Left lung (tissue), 14 donors: ENCODE measurements around the gene TMEM106A. TPM values are rescaled to one million over a fixed set of nuclear protein-coding genes. Genes with fewer than 3 reads are reported as not detected.
"Not testable (repeated sequence)": the region's sequence is repeated elsewhere in the genome, so short reads cannot be mapped to it uniquely, and the experiment has no call there.

Experiments
- ATAC-seq: fragments of 200-7000 bp; cut with Tn5 transposase; one replicate; pipeline ENCODE4 v1.9.1; 2020; ENCODE audit warnings: moderate library complexity
- DNase-seq, 4 donors: peaks; one replicate each; pipeline ENCODE4 v3.0.0-alpha.2; 2013 to 2020
- H3K27ac ChIP-seq, 2 donors: fragments of 200-600 bp; sonication (generic) in 1 of 2; one replicate each; pipeline versions ENCODE4 v1.5.0 to v1.8.0; 2020 to 2021
- H3K27me3 ChIP-seq, 2 donors: fragments of 200-600 bp; sonication (generic) in 1 of 2; one replicate each; pipeline versions ENCODE4 v1.5.0 to v1.8.0; 2020 to 2021
- H3K36me3 ChIP-seq, 2 donors: fragments of 200-600 bp; sonication (generic) in 1 of 2; one replicate each; pipeline versions ENCODE4 v1.5.0 to v1.8.0; 2020 to 2021
- H3K4me1 ChIP-seq, 2 donors: fragments of 200-600 bp; one replicate each; pipeline ENCODE4 v1.8.0; 2021
- H3K4me3 ChIP-seq, 2 donors: fragments of 200-600 bp; sonication (generic) in 1 of 2; one replicate each; pipeline versions ENCODE4 v1.5.0 to v1.8.0; 2020 to 2021; ENCODE audit warnings: mild to moderate bottlenecking in 1 of 2
- H3K9me3 ChIP-seq, 2 donors: fragments of 200-600 bp; sonication (generic) in 1 of 2; one replicate each; pipeline versions ENCODE4 v1.5.0 to v1.8.0; 2020 to 2021
- intact Hi-C, 2 donors: fragments of 100-400 bp; cut with DNase I; formaldehyde crosslinking; loops; one replicate each; pipeline versions ENCODE4 v1.11.2 to v1.14.2; 2022
- long read RNA-seq, 12 donors: library from polyadenylated mRNA in 2 of 12; unstranded in 2 of 12; transcript quantifications; one replicate each; pipeline ENCODE4 v2.0.0 and lab custom pipeline, GENCODE V29; 2019 to 2026
- polyA plus RNA-seq, 6 donors: library from polyadenylated mRNA; unstranded; fragments of 120-200 nt; gene quantifications; one replicate each; pipeline ENCODE4 v1.2.1, GENCODE V29; 2013; ENCODE audit not compliant: insufficient read length in 6 of 6
- total RNA-seq, 2 donors: library from RNA; stranded (reverse); fragmentation: NEBNext Ultra II Directional; extraction: Animal tissue kit (Norgen Biotek cat#: 25700); gene quantifications; one replicate each; pipeline ENCODE4 v1.2.1, GENCODE V29; 2021
- TF ChIP-seq, protein P1 (sequence below), 2 donors: fragments of 200-600 bp; sonication (generic) in 1 of 2; IDR thresholded peaks; one replicate each; pipeline versions ENCODE4 v1.5.0 to v1.8.0; 2021; ENCODE audit warnings: antibody characterized with exemption in 2 of 2
- donor health status: DM: no; HTN: yes; CAD: no.
- donor health status: DM: no; HTN: no; CAD: no.

The TMEM106A gene, protein sequence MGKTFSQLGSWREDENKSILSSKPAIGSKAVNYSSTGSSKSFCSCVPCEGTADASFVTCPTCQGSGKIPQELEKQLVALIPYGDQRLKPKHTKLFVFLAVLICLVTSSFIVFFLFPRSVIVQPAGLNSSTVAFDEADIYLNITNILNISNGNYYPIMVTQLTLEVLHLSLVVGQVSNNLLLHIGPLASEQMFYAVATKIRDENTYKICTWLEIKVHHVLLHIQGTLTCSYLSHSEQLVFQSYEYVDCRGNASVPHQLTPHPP
- total RNA-seq (10 to 100 TPM; 14.4 to 26.8 TPM), polyA plus RNA-seq (10 to 100 TPM; 10.6 to 16.9 (median 11.2) TPM)
- long read RNA-seq, donor 1, partial matches to known transcripts, result 0 of 1 reads
- long read RNA-seq, donor 1, other reads (novel, unspliced or antisense), result 0 of 1 reads
- long read RNA-seq, donor 2, partial matches to known transcripts, result 0 of 1 reads
- long read RNA-seq, donor 2, other reads (novel, unspliced or antisense), result 0 of 1 reads
- long read RNA-seq, donor 3, partial matches to known transcripts, result 0 of 1 reads
- long read RNA-seq, donor 3, other reads (novel, unspliced or antisense), result 0 of 1 reads
- long read RNA-seq, donor 4, partial matches to known transcripts, result 2 of 6 reads
- long read RNA-seq, donor 4, other reads (novel, unspliced or antisense), result 2 of 6 reads
- long read RNA-seq, donor 5, partial matches to known transcripts, result 0 of 2 reads
- long read RNA-seq, donor 5, other reads (novel, unspliced or antisense), result 0 of 2 reads
- long read RNA-seq, donor 6, partial matches to known transcripts, result 0 of 1 reads
- long read RNA-seq, donor 6, other reads (novel, unspliced or antisense), result 0 of 1 reads
- long read RNA-seq, donor 7, partial matches to known transcripts, result 0 of 1 reads
- long read RNA-seq, donor 7, other reads (novel, unspliced or antisense), result 0 of 1 reads
- long read RNA-seq, donor 8, partial matches to known transcripts, result 0 of 2 reads
- long read RNA-seq, donor 8, other reads (novel, unspliced or antisense), result 0 of 2 reads
- long read RNA-seq, donor 9, result 0 reads
- long read RNA-seq, donor 10, partial matches to known transcripts, result 2 of 4 reads
- long read RNA-seq, donor 10, other reads (novel, unspliced or antisense), result 2 of 4 reads
- long read RNA-seq, donor 11, result 0 reads
- long read RNA-seq, donor 12, result 0 reads

GRCh38 chr17:43211480-43212402 lies at the start of gene TMEM106A:
Gene TMEM106A, plus strand, starts transcription at chr17:43211875. Its CDS starts 1,167 bp downstream, at chr17:43213042.
- peaks cover 4 to 71% of the 10 kb centered on the region in 2 donors for H3K36me3 ChIP-seq

DNA sequence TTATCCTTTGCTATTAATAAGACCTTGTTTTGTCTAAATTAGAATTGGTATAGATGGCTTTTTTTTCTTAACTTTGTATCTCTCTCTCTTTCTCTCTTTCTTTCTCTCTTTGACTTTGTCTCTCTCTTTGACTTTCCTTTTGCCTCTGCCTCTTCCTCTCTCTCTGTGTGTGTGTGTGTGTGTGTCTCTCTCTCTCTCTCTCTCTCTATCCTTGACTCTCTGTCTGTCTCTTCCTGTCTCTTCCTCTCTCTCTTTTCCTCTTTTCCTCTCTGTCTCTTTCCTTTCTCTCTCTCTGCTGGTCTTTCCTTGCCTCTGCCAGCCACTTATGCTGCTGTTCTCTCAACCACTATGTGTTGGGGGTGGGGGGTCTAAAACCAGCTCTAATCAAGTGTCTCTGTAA lies 45.7 kb upstream of the TMEM106A start:
- H3K27me3 ChIP-seq, H3K4me3 ChIP-seq, DNase-seq, ATAC-seq, intact Hi-C loops, H3K9me3 ChIP-seq, H3K36me3 ChIP-seq, H3K27ac ChIP-seq: not testable (repeated sequence)
- peaks cover 0 to 17% of the 10 kb centered on the region in 2 donors for H3K4me1 ChIP-seq

More at GRCh38 chr17:43211480-43212402, at the start of gene TMEM106A:
- TF ChIP-seq, protein P1, sequence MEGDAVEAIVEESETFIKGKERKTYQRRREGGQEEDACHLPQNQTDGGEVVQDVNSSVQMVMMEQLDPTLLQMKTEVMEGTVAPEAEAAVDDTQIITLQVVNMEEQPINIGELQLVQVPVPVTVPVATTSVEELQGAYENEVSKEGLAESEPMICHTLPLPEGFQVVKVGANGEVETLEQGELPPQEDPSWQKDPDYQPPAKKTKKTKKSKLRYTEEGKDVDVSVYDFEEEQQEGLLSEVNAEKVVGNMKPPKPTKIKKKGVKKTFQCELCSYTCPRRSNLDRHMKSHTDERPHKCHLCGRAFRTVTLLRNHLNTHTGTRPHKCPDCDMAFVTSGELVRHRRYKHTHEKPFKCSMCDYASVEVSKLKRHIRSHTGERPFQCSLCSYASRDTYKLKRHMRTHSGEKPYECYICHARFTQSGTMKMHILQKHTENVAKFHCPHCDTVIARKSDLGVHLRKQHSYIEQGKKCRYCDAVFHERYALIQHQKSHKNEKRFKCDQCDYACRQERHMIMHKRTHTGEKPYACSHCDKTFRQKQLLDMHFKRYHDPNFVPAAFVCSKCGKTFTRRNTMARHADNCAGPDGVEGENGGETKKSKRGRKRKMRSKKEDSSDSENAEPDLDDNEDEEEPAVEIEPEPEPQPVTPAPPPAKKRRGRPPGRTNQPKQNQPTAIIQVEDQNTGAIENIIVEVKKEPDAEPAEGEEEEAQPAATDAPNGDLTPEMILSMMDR (IDR thresholded peaks at IDR 0.05), result peak; percentile 14 to 27
- peak; percentile 87 to 95 (median 89) for DNase-seq
- Histone ChIP-seq H3K9me3 (no peaks in the 10 kb centered on the region), H3K27ac (peak within 1 kb of the TSS; percentile 87), H3K4me3 (peak within 1 kb of the TSS; percentile 47 to 75), H3K4me1 (peaks cover 6 to 37% of the 10 kb centered on the region in 2 donors), H3K27me3 (no peaks in the 10 kb centered on the region)
- peak; percentile 93 for ATAC-seq
- intact Hi-C loops, result no loop called here

DNA sequence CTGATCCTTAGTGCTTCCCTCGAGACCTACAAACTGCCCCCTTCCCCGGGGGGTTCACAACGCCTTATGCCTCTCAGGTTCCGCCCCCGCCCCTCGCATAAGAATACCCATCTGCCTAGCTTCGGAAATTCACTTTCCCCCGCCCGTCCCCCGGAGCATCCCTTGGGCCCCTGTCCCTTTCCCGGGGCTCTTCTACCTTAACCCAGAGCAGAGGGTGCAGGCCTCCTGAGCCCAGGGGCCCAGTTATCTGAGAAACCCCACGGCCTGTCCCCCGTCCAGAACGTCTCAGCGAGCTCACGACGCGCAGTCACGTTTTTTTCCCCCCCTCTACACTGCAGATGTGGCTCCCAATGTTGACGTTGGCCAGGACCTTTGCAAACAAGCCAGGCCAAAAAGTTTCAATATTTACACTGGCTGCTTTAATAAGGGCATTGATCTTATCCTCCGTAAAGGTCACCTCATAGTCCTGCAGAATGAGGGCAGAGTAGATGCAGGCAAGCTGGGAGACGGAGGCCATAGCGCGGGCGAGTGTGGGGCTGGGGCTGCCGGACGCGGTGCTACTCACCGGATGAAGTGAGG lies 42.0 kb upstream of the TMEM106A start:
- H3K27me3 ChIP-seq, result no peaks in the 10 kb centered on the region
- TF ChIP-seq, protein P1 (IDR thresholded peaks at IDR 0.05), result no peak
- H3K9me3 ChIP-seq, result no peaks in the 10 kb centered on the region
- ATAC-seq (peak; percentile 21), DNase-seq (peak; percentile 13 to 86 (median 44))
- H3K27ac ChIP-seq, result peak overlapping the region; percentile 97 to 99
- H3K4me1 ChIP-seq, result peaks cover 10 to 49% of the 10 kb centered on the region in 2 donors
- intact Hi-C loops, result no loop called here
- peak overlapping the region; percentile 63 to 80 for H3K4me3 ChIP-seq
- H3K36me3 ChIP-seq, result no peaks in the 10 kb centered on the region

DNA sequence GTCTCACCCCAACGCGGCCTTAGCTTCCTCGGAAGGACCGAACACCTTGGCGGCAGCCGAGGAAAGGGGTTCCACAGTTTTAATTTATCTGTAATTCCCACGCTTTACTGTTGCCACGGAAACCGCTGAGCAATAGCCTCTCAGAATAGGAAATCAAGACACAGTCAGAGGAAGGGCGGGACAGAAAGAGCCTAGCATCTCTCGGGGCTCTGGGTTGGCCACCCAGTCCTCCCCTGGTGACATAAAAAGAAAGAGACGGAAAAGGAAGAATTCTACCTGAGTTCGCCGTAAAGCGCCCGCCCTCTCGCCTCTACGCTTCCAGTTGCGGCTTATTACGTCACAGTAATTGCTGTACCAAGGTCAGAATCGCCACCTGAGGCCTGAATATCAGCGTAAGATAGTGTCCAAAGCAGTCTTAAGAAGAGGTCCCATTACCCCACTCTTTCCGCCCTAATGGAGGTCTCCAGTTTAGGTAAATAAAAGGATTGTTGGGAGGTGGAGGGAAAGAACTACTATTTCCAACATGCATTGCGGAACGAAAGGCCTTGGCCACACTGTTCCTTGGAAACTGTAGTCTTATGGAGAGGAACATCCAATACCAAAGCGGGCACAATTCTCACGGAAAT lies 41.4 kb upstream of the TMEM106A start:
- peak; percentile 91 for ATAC-seq
- peaks cover 14 to 55% of the 10 kb centered on the region in 2 donors for H3K4me1 ChIP-seq

More for the DNA sequence above, 41.4 kb upstream of the TMEM106A start:
- Histone ChIP-seq H3K36me3 (no peaks in the 10 kb centered on the region), H3K4me3 (peak overlapping the region; percentile 63 to 80), H3K9me3 (no peaks in the 10 kb centered on the region), H3K27ac (peak overlapping the region; percentile 97 to 99), H3K27me3 (no peaks in the 10 kb centered on the region)
- TF ChIP-seq, protein P1 (IDR thresholded peaks at IDR 0.05), result no peak
- DNase-seq, result peak; percentile 88 to 96 (median 92)
- intact Hi-C loops, result no loop called here
